Hematopoietic multipotent progenitor cell treated with erythropoietin and hydrocortisone succinate and interleukin-3 and kit ligand, for 15 days (in vitro differentiated cells): ENCODE results near the gene PPP2R5C.

ENCODE experiments used
- DNase-seq: peaks from one replicate; pipeline ENCODE4 v3.0.0-alpha.2; 2015; ENCODE audit warnings: low spot score

Gene PPP2R5C

DNA sequence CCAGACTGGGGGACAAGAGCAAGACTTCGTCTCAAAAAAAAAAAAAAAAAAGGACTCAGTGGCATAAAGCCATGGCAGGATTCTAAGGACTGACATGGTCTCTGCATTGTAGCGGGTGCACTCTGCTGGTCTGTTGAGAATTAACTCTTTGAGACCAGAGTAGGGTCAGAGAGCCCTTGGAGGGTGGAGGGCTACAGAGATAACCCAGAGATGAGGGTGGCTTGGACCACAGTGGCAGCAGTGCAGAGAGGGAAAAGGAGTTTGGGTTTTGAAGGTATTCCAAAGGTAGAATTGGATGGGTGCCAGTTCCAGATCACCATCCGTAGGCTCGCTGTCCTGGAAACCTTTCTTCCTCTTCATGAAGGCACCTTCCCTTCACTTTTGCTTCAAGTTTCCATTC lies 188.6 kb downstream of the PPP2R5C start:
- no peak for DNase-seq

DNA sequence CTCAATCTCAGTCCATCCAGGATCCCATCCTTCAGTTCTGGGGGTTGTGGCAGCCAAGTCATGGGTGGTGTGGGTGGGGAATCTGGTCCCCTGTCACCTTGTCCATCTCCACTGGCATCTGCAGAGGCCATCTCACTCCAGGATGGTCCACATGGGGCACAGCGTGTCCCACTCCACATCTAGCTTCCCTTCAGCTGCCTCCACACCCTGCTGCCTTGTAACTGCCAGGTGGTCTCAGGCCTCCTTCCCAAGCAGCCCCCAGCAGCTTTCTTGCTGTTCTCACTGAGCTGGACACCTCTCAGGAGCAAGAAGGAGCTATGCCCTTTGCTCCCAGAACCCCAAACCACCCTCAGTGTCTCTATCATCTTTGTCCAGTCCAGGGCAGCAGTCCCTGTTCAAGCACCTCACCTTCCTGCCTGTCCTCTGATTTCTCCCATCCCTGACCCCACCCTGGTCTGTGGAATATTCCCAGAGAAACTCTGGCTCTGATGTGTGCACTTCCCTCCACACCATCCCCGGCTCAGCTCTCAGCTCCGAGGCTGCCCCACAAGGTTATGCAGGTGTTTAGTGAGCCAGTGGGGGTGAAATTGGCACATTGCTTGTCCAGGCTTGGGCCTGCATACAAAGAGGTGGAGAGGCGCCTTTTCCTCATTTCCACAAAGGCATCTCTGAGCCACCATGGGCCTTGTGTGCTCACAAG lies 189.2 kb downstream of the PPP2R5C start:
- DNase-seq = no peak

DNA sequence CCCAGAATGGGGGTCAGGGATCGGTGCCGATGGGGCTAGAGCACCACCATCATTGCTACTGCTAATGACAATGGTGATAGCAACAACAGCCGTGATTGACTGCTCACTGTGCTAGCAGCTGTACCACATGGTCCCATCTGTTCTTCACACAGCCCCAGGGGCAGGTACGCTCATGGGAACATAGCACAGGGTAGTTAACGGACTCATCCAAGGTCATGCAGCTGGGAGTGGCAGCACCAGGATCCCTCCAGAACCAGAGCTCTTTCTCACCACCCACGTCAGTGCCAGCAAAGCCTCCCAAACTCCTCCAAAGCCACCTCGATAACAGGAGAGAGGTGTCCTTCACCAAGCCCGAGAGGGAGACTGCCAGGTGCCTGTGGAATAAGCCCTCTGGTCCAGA lies 191.6 kb downstream of the PPP2R5C start:
- no peak for DNase-seq

DNA sequence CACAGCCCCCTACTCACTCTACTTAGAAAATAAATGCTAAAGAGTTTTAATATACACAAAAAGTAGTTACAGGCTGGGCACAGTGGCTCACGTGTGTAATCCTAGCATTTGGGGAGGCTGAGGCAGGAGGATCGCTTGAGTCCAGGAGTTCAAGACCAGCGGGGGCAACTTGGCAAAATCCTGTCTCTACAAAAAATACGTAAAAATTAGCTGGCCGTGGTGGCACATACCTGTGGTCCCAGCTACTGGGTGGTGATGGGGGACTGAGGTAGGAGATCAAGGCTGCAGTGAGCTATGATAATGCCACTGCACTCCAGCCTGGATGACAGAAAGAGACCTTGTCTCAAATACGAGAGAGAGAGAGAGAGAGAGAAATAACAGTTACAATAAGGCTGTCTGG lies 193.0 kb downstream of the PPP2R5C start:
- no peak for DNase-seq

DNA sequence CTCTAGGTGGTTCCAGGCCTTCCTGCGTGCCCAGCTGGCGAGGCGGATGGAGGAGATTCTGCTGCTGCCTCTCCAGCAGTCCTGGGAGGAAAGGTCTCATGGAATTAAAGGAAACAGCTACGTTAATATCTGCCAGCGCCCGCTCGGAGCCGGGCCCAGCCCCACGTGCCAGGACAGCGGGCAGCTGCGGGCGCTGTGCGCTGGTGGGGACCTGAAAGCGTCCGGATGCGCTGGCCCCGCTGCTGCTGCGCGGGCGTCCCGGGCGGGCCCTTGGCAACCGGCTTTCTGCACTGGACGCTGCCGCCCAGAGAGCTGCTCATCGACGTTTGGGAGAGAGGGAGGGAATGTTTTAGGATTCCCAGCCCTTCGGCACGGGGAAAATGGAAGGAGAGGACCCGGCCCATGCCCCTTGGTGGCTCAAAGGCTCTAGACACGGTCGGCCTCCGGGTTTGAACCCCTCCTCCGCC lies 194.2 kb downstream of the PPP2R5C start:
- DNase-seq = no peak

DNA sequence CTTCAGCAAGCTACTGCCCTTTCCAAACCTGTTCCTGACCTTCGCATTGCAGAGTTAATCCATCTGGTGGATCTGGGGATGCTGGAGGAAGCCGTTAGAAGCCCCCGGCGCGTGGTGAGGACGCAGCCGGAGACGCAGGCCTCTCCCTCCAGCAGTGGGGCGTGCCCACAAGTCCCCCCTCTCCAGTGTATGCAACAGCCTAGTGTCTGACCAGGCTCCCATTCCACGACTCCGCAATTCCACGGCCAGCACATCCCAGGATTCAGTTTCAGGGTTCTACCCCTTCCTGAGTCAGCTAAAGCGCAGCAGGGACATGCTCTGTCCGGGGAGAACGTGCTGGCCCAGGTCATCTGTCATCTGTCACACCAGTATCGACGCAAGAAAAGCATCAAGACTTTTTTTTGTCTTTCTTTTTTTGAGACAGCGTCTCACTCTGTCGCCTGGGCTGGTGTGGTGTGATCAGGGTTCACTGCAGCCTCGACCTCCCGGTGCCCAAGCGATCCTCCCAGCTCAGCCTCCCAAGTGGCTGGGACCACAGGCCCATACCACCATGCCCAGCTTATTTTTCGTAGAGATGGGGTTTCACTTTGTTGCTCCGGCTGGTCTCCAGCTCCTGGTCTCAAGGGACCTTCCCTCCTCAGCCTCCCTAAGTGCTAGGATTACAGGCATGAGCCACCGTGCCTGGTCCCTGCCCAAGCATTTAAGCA lies 194.8 kb downstream of the PPP2R5C start:
- DNase-seq = no peak

DNA sequence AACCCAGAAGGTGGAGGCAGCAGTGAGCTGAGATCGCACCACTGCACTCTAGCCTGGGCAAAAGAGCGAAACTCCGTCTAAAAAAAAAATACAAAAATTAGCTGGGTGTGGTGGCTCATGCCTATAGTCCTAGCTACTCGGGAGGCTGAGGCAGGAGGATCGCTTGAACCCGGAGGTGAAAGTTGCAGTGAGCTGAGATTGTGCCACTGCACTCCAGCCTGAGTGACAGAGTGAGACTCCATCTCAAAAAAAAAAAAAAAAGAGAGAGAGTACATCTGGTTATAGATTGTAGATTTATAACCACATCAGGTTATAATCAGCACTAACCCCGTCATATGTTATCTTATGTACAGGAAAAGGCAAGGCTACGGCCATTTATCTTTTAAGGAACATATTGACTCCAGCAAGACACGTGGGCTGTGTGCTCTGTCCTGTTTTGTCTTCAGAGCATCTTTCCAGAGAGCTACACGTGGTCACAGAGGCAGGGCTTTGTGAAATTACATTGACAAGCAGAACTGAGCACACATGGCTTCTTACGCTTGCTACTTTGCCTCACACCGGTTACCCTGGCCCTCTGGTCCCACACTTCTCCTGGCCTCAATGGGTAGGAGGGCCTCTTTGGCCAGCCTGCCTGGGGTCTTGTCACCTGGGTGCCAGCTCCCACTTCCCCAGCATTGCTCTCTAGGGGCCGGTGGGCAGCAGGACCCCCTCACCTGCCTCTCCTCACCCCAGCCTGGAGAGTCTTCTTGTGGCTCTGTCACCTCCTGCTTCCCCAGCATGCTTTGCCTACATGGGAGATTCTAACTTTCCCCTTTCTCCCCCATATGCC lies 196.1 kb downstream of the PPP2R5C start:
- no peak for DNase-seq

DNA sequence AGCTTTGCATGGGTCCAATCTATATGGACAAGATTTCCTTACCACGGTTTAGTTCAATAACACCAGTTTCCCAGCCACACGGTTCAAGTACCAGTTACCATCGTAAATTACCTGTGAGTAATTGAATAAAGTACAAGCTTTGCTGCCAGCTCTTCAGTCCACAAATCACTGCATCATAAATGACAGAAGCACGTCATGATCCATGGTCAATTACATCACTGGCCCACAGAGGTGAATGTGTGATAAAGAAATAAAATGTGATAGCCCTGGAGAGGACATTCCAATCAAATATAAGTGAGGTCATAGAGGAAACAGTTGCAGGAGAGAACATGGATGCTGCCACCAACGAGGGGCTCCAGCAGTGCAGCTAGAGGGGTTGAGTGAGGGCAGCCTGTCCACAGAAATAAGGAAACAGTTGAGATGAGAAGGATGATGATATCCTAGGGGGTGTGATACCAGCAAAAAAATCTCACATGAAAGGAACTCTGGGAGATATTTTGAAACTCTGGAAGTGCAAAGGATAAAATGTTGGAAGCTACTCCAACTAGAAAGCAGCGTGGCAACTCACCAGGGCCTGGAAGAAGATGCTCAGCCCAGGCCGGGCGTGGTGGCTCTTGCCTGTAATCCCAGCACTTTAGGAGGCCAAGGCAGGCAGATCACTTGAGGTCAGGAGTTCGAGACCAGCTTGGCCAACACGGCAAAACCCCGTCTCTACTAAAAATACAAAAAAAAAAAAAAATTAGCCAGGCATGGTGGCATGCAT lies 197.1 kb downstream of the PPP2R5C start:
- no peak for DNase-seq

DNA sequence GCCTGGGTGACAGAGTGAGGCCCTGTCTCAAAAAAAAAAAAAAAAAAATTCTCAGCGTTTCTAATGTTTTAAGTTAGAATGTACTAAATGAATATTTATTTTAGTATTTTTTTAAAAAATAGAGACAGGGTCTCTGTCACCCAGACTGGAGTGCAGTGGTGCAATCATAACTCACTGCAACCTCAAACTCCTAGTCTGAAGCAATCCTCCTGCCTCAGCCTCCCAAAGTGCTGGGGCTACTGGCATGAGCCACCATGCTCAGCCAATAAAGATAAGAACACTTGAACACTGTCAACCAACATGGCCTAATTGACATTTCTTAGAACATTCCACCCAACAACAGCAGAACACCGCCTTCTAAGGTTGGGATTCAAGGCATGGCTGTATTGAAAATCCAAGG lies 197.8 kb downstream of the PPP2R5C start:
- DNase-seq = no peak

DNA sequence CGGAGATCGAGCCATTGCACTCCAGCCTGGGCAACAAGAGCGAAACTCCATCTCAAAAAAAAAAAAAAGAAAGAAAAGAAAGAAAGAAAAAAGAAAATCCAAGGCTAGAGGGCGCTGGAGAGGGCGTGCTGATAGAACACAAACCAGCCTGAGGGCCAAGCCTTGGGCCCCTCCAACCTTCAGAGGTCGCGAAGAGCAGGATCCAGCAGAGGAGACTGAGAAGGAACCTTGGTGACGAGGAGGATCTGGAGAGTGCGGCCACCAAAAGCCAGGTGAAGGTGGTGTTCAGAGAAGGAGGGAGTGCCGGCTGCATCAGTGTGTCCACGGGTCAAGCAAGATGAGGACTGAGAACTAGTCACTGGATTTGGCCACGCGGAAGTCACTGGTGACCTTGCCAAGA lies 198.7 kb downstream of the PPP2R5C start:
- DNase-seq = no peak

DNA sequence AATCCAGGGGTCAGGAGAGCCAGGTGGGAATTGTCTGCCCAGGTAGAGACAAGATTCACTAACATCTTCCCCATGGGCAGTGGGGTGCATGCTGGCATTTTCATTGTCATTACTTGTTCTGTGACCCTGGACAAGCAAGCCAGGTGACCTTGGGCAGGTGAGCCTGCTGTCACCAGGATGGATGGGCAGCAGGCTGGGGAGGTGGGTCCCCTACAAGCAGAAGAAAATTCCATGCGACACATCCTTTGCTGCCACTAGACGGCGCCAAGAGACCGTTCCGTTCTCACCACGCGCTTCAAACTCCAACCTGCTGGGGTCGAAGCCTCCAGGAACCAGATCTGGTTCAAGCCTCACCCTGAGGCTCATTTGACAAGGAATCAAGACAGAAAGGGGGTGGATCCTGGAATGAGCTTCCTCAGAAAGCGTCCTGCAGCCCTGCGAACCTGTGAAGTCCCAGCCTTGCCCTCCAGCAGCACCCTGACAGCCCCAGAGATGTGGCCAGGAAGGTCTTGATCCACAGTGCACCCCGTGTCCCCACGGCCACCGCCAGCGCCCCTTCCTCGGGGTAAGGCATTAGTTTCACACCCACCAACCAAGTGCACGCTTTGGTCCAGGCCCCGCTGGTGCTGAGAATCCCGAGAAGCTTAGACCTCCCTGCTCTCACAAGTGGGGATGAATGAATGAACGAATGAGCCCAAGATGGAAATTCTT lies 199.7 kb downstream of the PPP2R5C start:
- peak; percentile 79 for DNase-seq

DNA sequence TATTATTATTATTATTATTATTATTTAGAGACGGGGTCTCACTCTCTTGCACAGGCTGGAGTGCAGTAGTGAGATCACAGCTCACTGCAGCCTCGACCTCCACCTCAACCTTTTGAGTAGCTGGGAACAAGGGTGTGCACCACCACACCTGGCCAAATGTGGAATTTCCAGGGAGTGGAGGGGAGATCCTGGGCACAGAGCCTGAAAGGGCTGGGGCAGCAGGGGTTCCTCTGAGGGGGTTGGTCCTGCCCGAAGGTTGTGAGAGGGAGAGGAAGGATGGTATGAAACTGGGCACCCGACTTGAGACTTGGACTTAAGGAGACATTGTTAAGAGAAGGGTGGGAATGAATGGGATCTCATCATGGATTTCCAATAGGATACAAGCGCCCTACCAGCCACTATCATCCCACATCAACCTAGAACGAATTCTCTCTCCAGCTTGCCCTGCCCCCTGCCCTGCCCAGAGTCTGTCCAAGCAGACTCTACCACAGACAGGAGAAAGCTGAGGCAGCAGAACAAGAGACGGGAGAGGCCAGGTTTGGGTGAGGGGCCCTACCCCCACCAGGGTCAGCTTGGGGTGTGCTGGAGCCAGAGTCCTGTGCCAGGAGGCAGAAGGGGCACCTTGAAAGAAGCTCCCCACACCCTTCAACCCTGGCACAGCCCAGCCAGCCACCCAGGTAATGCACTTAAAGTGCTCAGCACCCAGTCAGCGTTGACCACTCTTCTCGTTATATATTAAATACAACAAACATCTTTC lies 200.4 kb downstream of the PPP2R5C start:
- no peak for DNase-seq

DNA sequence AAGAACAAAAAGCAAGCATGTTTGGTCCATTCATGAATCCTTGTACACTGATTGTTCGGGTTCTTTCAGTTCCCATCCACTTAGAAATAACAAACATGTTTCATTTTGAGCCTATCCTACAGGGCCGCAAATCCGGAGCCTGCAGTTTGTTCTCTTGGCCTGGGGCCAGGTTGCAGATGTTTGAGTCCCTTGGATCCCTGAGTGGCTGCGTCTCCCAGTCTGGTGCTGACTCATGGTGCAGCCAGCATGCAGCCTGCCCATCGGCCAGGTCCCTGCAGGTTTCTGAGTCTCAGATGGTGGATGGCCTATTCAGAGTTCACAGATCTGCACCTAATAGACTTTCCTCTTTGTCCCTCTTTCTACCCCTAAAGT lies 201.0 kb downstream of the PPP2R5C start:
- peak; percentile 27 for DNase-seq

DNA sequence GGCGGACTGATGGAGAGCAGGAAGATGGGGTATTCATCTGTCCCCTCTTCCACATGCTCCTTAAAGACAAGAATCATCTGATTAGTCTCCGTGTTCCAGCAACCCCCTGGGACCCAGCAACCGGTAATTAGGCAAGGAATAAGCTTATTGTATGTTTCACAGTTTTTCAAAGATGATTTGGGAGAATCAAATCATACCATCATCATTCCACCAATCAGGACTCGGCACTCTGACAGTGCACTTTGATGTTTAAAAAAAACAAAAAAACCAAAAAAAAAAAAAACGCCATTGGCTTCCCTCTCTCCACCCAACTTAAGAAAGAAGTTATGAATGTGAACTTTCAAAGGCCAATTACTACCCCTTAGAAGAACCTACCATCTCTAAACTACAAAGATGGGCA lies 201.5 kb downstream of the PPP2R5C start:
- DNase-seq = no peak

DNA sequence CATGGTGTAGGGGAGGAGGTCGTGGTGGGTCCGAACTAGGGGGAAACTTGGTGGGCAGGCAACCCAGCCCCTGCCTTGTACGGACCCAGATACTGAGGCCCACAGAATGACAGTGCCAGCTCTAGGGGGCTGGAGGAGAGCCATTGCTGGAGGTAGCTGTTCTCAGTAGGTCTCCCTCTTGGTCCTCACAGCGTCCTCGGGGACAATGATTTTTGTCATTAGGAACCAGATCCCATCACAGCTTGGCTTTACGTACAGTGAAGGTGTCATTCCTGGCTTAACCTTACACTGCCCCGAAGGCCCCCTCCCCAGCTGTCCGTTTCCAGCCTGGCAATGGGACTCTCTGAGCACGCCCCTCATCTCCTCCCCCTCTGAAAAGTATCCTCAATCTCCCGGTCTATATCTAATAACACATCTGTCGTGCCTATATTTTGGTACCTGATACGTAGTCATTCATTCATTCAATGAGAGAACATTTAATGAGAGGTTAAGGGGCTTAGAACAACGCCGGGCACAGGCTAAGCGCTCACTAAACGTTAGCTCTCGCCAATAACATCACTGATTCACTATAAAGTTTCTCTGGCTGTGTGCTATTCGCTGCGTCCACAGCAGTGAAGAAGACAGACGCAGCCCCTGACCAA lies 202.3 kb downstream of the PPP2R5C start:
- no peak for DNase-seq

DNA sequence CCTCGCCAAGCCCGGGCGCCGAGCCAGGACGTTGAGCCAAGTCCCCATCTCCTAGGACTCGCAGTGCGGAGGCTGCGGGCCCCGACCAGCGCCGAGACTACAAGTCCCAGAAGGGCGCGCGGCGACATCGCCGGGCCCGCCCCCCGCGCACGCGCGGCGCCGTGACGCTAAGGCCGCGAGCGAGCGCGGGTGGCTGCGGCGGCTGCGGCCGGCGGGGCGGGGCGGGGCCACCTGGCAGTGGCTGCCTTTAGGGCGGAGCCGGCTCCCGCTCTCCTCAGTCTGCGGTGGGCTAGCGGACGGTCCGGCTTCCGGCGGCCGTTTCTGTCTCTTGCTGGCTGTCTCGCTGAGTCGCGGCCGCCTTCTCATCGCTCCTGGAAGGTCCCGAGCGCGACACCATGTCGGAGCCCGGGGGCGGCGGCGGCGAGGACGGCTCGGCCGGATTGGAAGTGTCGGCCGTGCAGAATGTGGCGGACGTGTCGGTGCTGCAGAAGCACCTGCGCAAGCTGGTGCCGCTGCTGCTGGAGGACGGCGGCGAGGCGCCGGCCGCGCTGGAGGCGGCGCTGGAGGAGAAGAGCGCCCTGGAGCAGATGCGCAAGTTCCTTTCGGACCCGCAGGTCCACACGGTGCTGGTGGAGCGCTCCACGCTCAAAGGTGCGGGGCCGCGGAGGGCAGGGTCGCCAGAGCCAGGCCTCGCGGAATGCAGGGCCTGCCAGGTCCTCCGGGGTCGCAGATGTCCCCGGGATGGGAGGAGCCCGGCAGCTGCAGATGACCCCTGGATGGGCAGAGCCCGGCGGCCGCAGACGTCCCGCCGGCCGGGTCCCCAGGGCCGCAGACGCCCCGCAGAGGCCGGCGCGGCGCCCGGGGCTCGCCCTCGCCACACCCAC lies 203.0 kb downstream of the PPP2R5C start, which contains the start of gene DYNC1H1:
TSS of gene DYNC1H1 (plus strand) at position 277 of the 884 bp plus-strand sequence. CDS start at position 396, 119 bp downstream.
- peak; percentile 93 for DNase-seq

DNA sequence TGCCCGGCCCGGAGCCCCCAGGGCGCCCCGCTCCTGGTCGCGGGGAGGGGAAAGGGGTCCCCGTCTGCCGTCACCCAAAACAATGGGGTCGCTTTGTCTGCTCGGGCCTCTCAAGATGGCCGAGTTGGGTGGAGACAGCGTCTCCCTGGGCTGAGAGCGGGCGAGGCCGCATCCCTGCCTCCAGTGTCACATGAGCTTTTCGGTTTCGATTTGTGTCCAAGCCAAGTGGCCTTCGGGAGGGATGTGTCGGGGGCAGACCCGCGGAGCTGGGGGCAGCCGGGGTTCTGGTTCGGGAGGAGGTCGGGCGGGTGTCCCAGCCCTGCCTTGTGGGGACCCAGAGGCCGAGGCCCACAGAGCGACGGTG lies 203.7 kb downstream of the PPP2R5C start:
- DNase-seq = peak; percentile 76

DNA sequence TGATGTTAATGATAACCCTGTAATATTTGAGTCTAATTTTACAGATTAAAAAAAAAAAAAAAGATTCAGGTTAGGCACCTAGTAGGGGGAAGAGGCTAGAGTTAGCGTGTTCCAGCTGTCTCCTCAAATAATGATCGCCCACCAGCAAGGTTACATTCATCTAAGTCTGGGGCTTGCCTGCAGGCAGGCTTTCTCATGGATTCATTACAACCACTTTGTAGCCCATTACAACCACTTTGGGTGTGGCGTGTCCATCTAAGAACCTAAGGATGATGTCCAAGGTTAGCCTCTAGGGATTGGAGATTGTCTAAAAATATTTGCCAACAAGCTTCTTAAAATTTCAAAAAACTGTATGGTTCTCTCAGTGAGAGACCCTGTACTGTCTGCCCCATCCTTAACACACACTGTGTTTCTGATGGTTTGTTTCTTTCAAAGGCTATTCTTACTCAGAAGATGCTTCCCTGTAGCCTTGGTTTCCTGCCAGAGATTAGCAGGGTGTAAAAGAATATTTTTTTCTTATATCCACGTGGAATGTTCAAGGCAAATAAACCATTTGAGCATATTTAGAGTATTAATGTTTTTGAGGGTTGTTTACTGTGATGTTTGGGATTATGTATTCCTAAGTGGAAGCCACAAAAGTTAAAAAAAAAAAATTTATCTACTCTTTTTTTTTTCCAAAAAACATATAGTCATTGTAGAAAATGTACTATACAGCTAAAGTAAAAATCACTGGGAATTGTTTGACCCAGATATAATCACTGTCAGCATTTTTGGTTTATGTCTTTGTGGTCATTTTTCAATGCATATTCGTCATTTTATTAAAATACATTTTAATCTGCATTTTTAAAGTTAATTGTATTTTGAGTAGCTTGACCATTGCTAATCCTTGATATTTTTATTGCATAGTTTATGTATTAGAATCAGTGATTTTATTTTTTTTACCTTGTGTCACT lies 204.5 kb downstream of the PPP2R5C start:
- DNase-seq = no peak
